PC-9 (cell line): Measurements from ENCODE around the gene CEP170. TPM values are rescaled to one million over a fixed set of nuclear protein-coding genes. Genes with fewer than 3 reads are reported as not detected.

Source experiments
- BruUV-seq: library from RNA; stranded (reverse); fragments of 400-500 nt; replicated peaks from 2 replicates; lab custom pipeline; 2021; lab: Mats Ljungman, UMichigan
- CTCF ChIA-PET: fragments of 300-600 bp; sonication (Branson Sonifier 250); formaldehyde crosslinking; loops from one replicate; lab custom pipeline; 2022; ENCODE audit warnings: antibody characterized with exemption; lab: Charles Lee
- POLR2A ChIA-PET: fragments of 300-600 bp; sonication (Branson Sonifier 250); formaldehyde crosslinking; loops from one replicate; lab custom pipeline; 2022; ENCODE audit warnings: antibody characterized with exemption; ENCODE audit not compliant: unreplicated experiment; lab: Charles Lee
- DNase-seq, 2 experiments: peaks; one replicate each; pipeline versions ENCODE4 v3.0.0 to v3.0.0-alpha.2; 2015 to 2022; ENCODE audit warnings: mixed read lengths in 1 of 2
- H2AFZ ChIP-seq: fragments of 200-600 bp; sonication (generic); 2 replicates; pipeline ENCODE4 v1.8.1; 2017; ENCODE audit warnings: antibody characterized with exemption
- H3F3A ChIP-seq: fragments of 200-600 bp; sonication (generic); 2 replicates; pipeline ENCODE4 v1.8.1; 2017; ENCODE audit warnings: antibody characterized with exemption, mild to moderate bottlenecking, low read depth; ENCODE audit not compliant: insufficient read depth
- H3K27ac ChIP-seq: fragments of 200-600 bp; sonication (generic); 2 replicates; pipeline ENCODE4 v1.6.1; 2016; ENCODE audit warnings: mixed run types
- H3K27me3 ChIP-seq: fragments of 200-600 bp; sonication (generic); 2 replicates; pipeline ENCODE4 v1.6.1; 2016; ENCODE audit warnings: low read depth, mixed run types; ENCODE audit not compliant: insufficient read depth
- H3K36me3 ChIP-seq: fragments of 200-600 bp; sonication (generic); 2 replicates; pipeline ENCODE4 v1.6.1; 2016; ENCODE audit warnings: low read depth, mixed run types
- H3K4me1 ChIP-seq: fragments of 200-600 bp; sonication (generic); replicated peaks from 2 replicates; pipeline ENCODE4 v1.6.1; 2016; ENCODE audit warnings: mixed run types; ENCODE audit not compliant: insufficient read depth
- H3K4me2 ChIP-seq: fragments of 200-600 bp; sonication (generic); 2 replicates; pipeline ENCODE4 v1.6.1; 2017; ENCODE audit warnings: mixed run types
- H3K4me3 ChIP-seq: fragments of 200-600 bp; sonication (generic); 2 replicates; pipeline ENCODE4 v1.6.1; 2016; ENCODE audit warnings: mixed run types
- H3K79me2 ChIP-seq: fragments of 200-600 bp; sonication (generic); 2 replicates; pipeline ENCODE4 v1.6.1; 2017; ENCODE audit warnings: low read depth, mixed run types
- H3K9me2 ChIP-seq: fragments of 200-600 bp; sonication (generic); 2 replicates; pipeline ENCODE4 v1.8.1; 2017; ENCODE audit warnings: mild to moderate bottlenecking; ENCODE audit not compliant: insufficient read depth
- H3K9me3 ChIP-seq: fragments of 200-600 bp; sonication (generic); 2 replicates; pipeline ENCODE4 v1.8.1; 2016; ENCODE audit warnings: low read depth; ENCODE audit not compliant: insufficient read depth
- H4K20me1 ChIP-seq: fragments of 200-600 bp; sonication (generic); 2 replicates; pipeline ENCODE4 v1.8.1; 2017; ENCODE audit not compliant: insufficient read depth
- CTCF ChIP-seq: fragments of 200-600 bp; sonication (generic); conservative IDR thresholded peaks from 2 replicates; pipeline ENCODE4 v1.6.1; 2017; ENCODE audit warnings: mixed run types, antibody characterized with exemption, mild to moderate bottlenecking, moderate library complexity
- EZH2 ChIP-seq: fragments of 200-600 bp; sonication (generic); IDR thresholded peaks from 2 replicates; pipeline ENCODE4 v1.8.0; 2017; ENCODE audit warnings: antibody characterized with exemption, low read depth
- intact Hi-C: fragments of 100-400 bp; cut with micrococcal nuclease; formaldehyde crosslinking; loops from one replicate; pipeline ENCODE4 v1.10.0; 2022; ENCODE audit not compliant: unreplicated experiment
- total RNA-seq: library from RNA; stranded (reverse); gene quantifications from 2 replicates; pipeline ENCODE4 v1.2.3, GENCODE V29; 2021

Gene CEP170
- total RNA-seq, 1 experiment from 2014 or later: 40.8 TPM

DNA sequence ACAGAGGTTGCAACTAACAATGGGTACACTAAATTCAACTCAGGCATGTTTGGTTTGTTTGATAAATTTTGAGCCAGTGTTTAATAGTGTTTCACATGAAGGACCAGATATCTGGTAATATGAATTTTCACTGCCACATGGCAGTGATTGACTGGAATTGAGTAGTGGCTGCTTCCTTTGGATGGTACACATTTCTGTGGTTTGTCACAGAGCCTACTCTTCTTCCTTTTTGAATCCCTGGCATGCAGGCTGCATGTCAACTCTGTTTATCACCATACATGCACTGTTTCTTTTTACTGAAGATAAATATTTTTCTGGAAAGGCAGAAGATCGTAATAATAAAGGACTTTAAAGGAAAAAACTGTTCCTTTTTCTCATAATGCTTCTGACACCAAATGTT is 36.2 kb upstream of the CEP170 start:
- intact Hi-C loops: no loop called here
- Histone ChIP-seq H3K9me2 (no peaks in the 10 kb centered on the region), H3K27me3 (no peaks in the 10 kb centered on the region), H3K4me2 (no peak overlapping the region), H3K9me3 (peaks cover 6% of the 10 kb centered on the region), H3K79me2 (no peaks in the 10 kb centered on the region), H3F3A (no peaks in the 10 kb centered on the region), H2AFZ (no peak overlapping the region), H3K36me3 (peaks cover 16% of the 10 kb centered on the region), H3K4me1 (peaks cover 16% of the 10 kb centered on the region), H4K20me1 (no peaks in the 10 kb centered on the region), H3K27ac (no peak overlapping the region), H3K4me3 (no peak overlapping the region)
- ChIA-PET CTCF (no interaction called here), POLR2A (no interaction called here)
- no TSS peak for BruUV-seq
- DNase-seq: no peak
- TF ChIP-seq CTCF: no peak
- no peak for TF ChIP-seq EZH2

DNA sequence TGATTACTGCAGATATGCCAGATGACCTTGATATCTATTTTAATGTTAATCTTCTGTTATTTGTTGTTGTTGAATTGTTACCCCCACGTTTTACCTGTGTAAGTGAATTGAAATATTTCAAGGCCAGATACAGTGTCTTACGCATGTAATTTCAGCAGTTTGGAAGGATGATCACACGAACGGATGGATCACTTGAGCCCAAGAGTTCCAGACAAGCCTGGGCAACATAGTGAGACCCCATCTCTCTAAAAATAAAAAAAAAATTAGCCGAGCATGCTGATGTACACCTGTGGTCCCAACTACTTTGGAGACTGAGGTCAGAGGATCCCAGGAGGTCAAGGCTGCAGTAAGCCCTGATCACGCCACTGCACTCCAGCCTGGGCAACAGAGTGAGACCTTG is 33.0 kb upstream of the CEP170 start:
- BruUV-seq: no TSS peak
- H2AFZ ChIP-seq: no peak overlapping the region
- H3K9me2 ChIP-seq: no peaks in the 10 kb centered on the region
- TF ChIP-seq EZH2: no peak
- TF ChIP-seq CTCF: no peak
- H3K4me2 ChIP-seq: peak overlapping the region; percentile 14; the same call in 1 of the 2 replicates
- H4K20me1 ChIP-seq: no peaks in the 10 kb centered on the region
- ChIA-PET POLR2A (no interaction called here), CTCF (no interaction called here)
- H3F3A ChIP-seq: no peaks in the 10 kb centered on the region
- peaks cover 16% of the 10 kb centered on the region for H3K4me1 ChIP-seq
- intact Hi-C loops: no loop called here
- H3K4me3 ChIP-seq: no peak overlapping the region
- no peaks in the 10 kb centered on the region for H3K79me2 ChIP-seq
- DNase-seq: no peak
- H3K9me3 ChIP-seq: no peaks in the 10 kb centered on the region; the same call in 1 of the 2 replicates
- peaks cover 9% of the 10 kb centered on the region for H3K36me3 ChIP-seq
- no peaks in the 10 kb centered on the region for H3K27me3 ChIP-seq
- peak overlapping the region; percentile 60 for H3K27ac ChIP-seq

- H3K27me3 ChIP-seq: no peaks in the 10 kb centered on the region
- H3K9me2 ChIP-seq: no peaks in the 10 kb centered on the region
- no peaks in the 10 kb centered on the region; the same call in 1 of the 2 replicates for H3K9me3 ChIP-seq
- no peak overlapping the region for H2AFZ ChIP-seq
- H3K4me1 ChIP-seq: peaks cover 16% of the 10 kb centered on the region
- no peaks in the 10 kb centered on the region for H3K79me2 ChIP-seq
- no peaks in the 10 kb centered on the region for H4K20me1 ChIP-seq
- peak in 1 of 2 experiments; percentile 59 for DNase-seq
- intact Hi-C loops: no loop called here
- POLR2A ChIA-PET: no interaction called here
- TF ChIP-seq CTCF: no peak
- no peak for TF ChIP-seq EZH2
- BruUV-seq: no TSS peak
- peak overlapping the region; percentile 14 for H3K4me2 ChIP-seq
- peak overlapping the region; percentile 60 for H3K27ac ChIP-seq
- H3F3A ChIP-seq: no peaks in the 10 kb centered on the region
- peaks cover 9% of the 10 kb centered on the region for H3K36me3 ChIP-seq
- CTCF ChIA-PET: no interaction called here
- H3K4me3 ChIP-seq: no peak overlapping the region
Observed at GRCh38 chr1:243287652-243288051, 32.6 kb upstream of the CEP170 start.
